ENCODE data around the gene TEAD1.

DNA sequence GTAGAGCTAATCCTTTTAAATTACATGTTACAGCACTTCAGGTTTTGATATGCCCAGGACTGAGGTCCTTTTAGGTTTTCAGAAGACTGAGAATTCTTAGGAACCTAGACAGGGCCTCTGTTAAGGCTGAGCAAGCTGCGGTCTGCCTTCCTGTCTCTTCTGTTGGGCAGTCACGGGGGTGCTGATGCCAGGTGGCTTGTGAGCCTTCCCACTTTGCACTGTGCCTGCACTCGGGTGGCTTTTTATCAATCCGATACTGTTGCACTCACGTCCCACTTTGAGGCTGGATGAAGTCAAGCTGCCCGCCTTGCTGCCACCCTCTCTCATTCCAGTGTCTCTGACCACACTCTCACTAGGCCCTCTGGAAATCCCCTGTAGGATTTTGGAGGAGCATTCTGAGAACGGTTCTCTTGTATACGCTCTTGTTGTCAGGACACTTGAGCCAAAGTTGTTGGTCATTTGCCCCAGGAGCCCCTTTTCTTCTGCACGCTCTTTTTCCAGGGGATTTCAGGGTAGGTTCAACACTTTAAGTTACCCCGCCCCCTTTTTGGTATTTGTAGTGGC is 141.8 kb downstream of the TEAD1 start:
- TF ChIP-seq, protein P1, sequence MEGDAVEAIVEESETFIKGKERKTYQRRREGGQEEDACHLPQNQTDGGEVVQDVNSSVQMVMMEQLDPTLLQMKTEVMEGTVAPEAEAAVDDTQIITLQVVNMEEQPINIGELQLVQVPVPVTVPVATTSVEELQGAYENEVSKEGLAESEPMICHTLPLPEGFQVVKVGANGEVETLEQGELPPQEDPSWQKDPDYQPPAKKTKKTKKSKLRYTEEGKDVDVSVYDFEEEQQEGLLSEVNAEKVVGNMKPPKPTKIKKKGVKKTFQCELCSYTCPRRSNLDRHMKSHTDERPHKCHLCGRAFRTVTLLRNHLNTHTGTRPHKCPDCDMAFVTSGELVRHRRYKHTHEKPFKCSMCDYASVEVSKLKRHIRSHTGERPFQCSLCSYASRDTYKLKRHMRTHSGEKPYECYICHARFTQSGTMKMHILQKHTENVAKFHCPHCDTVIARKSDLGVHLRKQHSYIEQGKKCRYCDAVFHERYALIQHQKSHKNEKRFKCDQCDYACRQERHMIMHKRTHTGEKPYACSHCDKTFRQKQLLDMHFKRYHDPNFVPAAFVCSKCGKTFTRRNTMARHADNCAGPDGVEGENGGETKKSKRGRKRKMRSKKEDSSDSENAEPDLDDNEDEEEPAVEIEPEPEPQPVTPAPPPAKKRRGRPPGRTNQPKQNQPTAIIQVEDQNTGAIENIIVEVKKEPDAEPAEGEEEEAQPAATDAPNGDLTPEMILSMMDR (IDR thresholded peaks at IDR 0.05), result no peak
- TF ChIP-seq POLR2AphosphoS5 (IDR thresholded peaks at IDR 0.05), result no peak
- no peak for TF ChIP-seq POLR2A (IDR thresholded peaks at IDR 0.05)
- no peak for TF ChIP-seq EP300 (IDR thresholded peaks at IDR 0.05)
